HG03432 (cell line): Measurements from ENCODE around the gene AFAP1.

Experiments used
- ATAC-seq: cut with Tn5 transposase; IDR thresholded peaks from one replicate; pipeline ENCODE4 v1.9.1; 2021; ENCODE audit warnings: mild to moderate bottlenecking, moderate library complexity; ENCODE audit not compliant: unreplicated experiment

Gene AFAP1, protein sequence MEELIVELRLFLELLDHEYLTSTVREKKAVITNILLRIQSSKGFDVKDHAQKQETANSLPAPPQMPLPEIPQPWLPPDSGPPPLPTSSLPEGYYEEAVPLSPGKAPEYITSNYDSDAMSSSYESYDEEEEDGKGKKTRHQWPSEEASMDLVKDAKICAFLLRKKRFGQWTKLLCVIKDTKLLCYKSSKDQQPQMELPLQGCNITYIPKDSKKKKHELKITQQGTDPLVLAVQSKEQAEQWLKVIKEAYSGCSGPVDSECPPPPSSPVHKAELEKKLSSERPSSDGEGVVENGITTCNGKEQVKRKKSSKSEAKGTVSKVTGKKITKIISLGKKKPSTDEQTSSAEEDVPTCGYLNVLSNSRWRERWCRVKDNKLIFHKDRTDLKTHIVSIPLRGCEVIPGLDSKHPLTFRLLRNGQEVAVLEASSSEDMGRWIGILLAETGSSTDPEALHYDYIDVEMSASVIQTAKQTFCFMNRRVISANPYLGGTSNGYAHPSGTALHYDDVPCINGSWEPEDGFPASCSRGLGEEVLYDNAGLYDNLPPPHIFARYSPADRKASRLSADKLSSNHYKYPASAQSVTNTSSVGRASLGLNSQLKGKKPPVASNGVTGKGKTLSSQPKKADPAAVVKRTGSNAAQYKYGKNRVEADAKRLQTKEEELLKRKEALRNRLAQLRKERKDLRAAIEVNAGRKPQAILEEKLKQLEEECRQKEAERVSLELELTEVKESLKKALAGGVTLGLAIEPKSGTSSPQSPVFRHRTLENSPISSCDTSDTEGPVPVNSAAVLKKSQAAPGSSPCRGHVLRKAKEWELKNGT

DNA sequence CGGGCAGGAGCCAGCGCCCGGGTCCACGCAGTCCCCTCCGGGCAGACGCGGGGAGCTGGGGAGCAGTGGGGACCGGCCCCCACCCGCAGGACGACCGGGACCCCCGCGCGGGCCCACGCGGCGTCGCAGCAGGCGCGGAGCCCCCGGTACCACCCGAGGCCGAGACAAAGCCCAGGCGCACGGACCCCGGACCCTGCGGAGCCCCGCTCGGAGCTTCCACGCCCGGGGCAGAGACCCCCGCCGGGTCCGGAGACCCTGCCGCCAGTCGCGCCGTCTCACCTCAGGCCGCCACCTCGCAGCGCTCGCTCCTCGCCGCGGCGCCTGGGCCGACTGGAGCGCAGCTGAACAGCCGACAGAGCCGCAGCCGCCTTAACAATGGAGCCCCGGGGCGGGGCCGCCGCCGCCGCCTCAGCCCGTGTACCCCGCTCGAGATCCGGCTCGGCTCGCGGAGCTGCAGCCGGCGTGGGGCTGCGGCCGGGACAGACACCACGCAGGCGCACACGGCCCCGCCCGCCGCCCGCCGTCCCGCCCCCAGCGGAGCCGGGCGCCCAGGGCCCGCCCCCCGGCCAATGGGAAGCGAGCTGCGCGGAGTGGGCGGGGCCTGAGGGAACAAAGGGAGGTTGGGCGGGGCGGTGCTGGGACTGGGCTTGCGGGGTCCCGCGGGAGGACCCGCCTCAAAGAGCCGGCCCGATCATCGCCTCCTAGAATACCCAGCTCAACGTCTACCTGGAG is at the start of gene AFAP1:
AFAP1 (minus strand) TSS at position 485 of the 732 bp plus-strand sequence. CDS start 67,783 bp downstream, outside the sequence.
- ATAC-seq = peak; percentile 95

DNA sequence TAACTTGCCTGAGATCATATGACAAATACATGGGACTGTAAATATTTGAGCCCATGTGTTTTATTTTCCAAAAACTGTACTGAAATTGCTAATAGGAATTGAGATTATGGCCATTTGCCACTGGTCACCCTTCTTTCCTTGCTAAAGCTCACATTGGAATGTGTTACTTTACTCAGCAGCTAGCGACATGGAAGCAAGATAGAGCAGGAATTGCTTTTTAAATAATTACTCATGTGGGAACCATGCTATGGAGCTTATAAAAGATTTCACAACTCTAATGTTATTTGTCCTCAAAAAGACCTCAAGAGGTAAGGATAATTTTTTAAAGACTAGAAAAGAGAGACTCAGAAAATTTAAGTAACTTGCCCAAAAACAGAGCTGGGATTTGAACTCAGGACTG is 48.8 kb upstream of the AFAP1 start:
- ATAC-seq = no peak

GRCh38 chr4:7987148-7987989 is 47.7 kb upstream of the AFAP1 start:
- ATAC-seq = peak; percentile 63

GRCh38 chr4:7985891-7986441 is 46.3 kb upstream of the AFAP1 start:
- no peak for ATAC-seq

GRCh38 chr4:7985072-7985471 is 45.4 kb upstream of the AFAP1 start:
- ATAC-seq = no peak

DNA sequence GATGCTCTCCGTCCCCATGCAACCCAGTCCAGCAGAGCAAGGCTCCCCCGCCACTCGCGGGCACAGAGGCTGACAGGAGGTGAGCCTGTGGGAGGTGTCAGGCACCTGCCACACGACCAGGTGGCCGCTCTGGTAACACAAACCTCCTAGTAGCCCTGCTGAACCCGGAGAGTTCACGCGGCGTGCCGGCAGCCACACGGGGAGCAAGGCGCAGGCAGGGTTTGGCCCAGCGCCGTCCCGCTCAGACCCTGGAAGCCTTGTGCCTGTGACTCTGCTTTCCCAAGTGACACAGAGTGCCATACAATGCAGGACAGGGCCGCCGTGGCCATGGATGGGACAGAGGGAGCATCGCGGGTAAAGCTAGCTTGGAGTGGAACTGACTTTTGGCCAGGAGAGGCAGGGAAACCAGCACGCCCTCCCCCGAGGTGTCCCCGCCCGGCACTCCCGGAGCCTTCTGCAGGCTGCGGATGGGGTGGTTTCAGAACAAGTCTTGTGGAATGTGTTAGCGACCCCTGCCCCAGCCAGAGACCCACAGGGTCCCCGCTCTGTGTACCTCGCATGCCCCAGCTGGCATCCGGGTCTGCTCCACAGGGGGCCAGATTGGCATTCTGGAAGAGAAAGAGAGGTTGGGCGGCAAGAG is 44.7 kb upstream of the AFAP1 start:
- no peak for ATAC-seq

GRCh38 chr4:7983296-7983695 is 43.6 kb upstream of the AFAP1 start:
- no peak for ATAC-seq

GRCh38 chr4:7981738-7982394 is 42.2 kb upstream of the AFAP1 start:
- no peak for ATAC-seq

- no peak for ATAC-seq
Observed at GRCh38 chr4:7980036-7980435, 40.4 kb upstream of the AFAP1 start.

GRCh38 chr4:7979652-7979968 is 39.9 kb upstream of the AFAP1 start:
- no peak for ATAC-seq

DNA sequence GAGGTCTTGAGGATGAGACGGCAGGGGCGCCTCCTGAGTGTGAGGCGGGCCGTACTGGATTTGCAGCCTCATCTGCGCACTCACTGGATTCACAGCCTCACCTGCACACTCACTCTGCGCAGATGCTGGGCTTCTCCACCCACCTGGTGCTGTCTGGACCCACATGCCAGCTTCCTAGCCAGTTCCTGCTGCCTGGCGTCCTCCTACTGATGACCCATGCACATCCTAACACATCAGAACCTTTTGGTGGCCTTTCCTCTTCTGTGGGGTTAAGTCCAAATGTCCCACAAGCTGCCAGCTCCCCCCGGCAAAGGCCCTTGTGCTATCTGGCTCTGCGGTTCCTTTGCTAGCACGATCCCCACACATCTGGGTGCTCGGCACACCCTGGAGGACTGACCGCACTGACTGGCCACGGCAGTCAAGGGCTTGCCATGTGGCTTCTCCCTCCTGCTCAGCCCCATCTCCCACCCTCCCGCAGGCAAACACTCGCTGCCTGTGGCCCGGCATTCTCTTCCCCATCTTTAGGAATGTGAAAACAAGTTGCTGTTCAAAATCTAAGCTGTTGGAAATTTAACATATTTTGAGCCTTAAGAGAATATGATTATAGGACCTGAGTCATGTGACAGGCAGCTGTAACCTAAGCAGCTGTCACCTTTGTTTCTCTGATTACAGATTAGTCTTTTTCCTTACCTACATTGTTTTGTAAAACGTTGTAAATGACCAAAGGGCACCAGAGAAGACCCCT is 39.4 kb upstream of the AFAP1 start:
- no peak for ATAC-seq

GRCh38 chr4:7978489-7978888 is 38.8 kb upstream of the AFAP1 start:
- no peak for ATAC-seq

DNA sequence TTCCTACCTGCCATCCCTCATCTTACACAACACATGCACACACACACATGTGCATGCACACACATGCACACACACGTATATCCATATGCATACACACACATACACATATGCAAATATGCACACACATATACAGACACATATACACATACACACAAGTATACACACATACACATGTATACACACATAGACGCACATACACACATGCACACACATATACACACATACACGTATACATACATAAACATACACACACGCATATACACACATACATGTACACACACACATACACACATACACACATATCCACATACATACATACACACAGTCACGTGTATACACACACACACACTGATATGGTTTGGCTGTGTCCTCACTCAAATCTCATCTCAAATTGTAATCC is 37.0 kb upstream of the AFAP1 start:
- ATAC-seq = no peak

- no peak for ATAC-seq
Observed at GRCh38 chr4:7976025-7976424, 36.4 kb upstream of the AFAP1 start.

GRCh38 chr4:7974425-7974824 is 34.8 kb upstream of the AFAP1 start:
- no peak for ATAC-seq

GRCh38 chr4:7973545-7973981 is 33.9 kb upstream of the AFAP1 start:
- ATAC-seq = no peak

DNA sequence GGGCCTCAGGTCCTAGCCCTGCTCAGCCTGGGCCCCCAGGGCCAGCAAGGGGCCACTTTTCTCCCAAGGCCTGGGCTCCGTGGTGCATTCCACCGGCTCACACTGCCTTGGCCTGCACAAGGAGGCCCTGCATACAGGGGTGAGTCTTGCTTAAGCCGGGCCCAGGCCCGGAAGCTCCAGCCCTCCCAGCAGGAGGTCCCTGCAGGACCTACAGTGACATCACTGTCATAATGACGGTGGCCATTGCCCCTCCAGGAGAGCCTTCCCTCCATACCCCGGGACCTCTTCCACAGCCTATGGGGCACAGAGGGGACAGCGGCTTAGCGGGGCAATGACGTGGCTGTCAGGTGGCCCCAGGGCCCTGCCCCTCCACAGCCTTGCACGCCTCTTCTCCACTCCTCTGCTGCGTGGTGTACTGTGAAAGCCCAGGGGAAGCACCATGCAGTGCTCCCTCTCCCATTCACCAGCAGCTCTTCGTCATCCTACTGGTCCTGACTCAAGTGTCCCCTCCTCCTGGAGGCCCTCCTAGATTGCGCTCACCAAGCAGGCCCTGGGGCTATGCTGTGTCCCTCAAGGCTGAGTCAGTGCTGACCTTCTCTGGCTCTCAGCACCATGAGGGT is 32.3 kb upstream of the AFAP1 start:
- no peak for ATAC-seq

DNA sequence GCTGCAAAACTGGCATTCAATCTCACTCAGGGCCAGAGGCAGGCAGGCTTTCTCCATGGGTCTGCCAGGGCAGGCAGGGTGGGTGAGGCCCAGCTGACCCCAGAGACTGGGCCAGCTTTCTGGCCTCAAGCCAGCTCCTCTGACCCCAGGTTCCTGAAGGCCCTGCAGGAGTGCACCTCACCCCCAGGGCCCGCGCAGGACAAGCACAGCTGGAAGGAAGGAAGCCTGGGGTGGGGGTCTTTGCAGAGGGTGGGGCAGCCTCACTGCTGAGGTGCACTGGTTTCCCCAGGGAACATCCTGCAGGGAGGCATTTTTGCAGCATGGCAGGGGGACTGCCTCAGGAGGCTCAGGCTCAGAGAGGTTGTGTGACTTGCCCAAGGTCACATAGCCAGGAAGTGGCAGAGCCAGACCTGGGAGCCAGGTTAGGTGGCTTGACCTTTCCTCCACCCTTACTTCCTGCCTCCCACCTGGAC is 31.5 kb upstream of the AFAP1 start:
- ATAC-seq = no peak
